Left renal pelvis (tissue), 4 donors: ENCODE results near the gene PSMC5. TPM values are rescaled to one million over a fixed set of nuclear protein-coding genes. Genes with fewer than 3 reads are reported as not detected.
"Not testable (repeated sequence)": the region's sequence is repeated elsewhere in the genome, so short reads cannot be mapped to it uniquely, and the experiment has no call there.

Experiments
- DNase-seq, 4 donors: peaks; one replicate each; pipeline ENCODE4 v3.0.0-alpha.2; 2013; ENCODE audit warnings: low read depth in 4 of 4, low spot score in 3 of 4
- polyA plus RNA-seq, 4 donors: library from polyadenylated mRNA; unstranded; fragments of 120-200 nt; gene quantifications; one replicate each; pipeline ENCODE4 v1.2.1, GENCODE V29; 2013; ENCODE audit not compliant: insufficient read length in 4 of 4

PSMC5 gene
- polyA plus RNA-seq, 4 donors = 122 to 197 (median 173) TPM

DNA sequence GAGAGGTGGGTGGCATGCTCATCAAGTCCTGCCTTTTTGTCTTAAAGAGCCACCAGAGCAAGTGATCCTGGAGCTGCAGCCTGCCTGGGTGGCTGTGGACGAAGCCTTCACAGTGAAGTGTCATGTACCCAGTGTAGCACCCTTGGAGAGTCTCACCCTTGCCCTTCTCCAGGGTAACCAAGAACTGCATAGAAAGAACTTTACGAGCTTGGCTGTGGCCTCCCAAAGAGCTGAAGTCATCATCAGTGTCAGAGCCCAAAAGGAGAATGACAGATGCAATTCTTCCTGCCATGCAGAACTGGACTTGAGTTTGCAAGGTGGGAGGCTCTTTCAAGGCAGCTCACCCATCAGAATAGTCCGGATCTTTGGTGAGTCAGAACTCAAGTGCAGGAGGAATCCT lies 32.0 kb downstream of the PSMC5 start:
- no peak for DNase-seq

DNA sequence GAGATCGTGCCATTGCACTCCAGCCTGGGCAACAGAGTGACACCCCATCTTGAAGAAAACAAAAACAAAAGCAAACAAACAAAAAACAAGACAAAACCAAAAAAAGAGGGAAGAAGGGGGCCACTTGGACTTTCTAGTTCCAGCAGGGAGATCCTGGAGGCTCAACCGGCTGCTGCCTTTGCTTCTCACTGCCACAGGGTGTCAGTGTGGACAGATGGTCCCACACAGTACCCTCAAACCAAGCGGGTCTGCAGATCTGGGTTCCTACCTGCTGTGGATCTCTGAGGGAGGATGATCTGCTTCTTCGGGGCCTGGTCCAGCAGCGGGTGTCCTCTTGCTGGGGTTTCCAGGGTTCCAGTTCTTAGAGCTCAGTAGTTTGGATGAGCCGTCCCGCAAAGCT lies 39.4 kb downstream of the PSMC5 start:
- not testable (repeated sequence) for DNase-seq

DNA sequence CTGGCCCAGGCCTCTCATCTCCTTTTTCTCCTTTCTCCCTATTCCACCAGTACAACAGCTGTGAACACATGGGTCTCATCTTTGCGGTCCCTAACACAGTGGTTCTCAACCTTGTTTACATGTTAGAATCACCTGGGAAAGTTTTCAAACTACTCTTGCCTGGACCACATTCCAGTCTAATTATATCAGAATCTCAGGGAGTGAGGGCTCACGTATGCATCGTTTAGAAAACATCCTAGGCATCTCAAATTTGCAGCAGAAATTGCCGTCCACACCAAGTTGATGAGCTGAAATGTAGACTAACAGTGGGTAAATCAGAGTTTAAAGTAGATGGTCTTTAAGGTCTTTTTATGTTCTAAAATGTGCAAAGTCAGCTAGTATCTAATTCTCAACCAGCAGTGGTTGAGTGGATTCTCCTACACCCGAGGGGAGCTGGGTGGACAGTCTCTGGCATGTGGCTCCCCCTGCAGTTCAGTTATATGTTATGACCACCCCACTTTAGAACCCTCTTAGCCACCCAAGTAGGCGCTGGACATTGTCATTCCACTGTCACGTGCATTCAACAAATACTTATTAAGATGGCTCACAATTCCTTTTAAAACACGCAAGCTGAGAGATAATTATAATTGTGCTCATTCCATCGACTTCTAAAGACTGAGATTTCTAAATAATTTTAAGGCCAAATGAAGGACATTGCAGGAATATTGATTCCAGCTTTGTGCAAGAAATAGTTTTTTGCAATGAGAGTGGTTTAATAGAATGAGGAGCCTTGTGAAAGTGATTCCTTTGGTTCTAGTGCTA lies 42.5 kb downstream of the PSMC5 start:
- DNase-seq = not testable (repeated sequence)

DNA sequence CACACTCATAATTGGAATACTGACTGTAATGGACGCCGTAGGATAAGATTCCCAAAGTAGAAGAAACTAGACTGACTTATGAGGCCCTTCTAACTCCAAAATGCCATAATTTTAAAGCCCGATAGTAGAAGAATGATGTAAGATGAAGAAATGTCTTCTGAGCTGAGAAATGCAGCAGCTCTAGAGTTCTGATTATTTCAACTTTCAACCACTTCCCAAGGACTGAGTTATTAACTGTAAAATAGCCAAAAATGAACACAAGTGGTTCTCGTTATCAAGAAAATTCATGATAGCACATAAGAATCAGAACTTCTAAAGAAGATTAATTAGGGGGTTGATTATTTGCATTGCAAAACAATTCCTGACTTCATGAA lies 43.0 kb downstream of the PSMC5 start:
- DNase-seq = not testable (repeated sequence)

DNA sequence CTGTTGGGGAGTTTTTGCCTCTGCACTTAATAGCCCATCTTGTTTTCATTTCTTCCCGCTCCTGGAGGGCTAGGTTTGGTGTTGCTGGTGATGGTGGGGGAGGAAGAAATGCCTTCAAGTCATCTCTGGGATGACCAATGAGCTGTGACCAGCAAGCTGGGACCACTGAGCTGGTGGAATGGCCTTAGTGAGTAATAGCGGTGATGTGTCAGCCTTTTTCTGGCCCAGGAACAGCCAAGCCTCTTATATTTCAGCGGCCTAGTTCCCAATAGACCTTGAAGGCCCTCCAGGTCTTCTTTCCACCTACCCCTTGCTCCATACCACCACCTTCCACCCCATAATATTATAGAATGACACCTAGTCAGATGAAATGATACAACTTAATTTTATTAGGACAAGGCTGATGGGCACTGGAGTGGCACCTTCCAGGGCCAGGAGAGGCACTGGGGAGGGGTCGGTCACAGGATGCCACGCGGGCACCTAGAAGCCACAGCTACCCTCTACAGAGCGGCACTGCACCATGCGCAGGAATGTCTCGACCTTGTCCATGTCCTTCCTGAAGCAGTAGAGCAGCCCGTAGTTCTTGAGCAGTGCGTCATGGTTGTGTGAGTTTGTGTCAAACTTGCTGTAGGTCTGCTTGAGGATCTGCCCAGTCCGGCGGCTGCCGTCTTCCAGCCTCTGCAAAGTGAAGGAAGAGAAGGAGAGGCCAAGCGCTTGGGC lies 44.6 kb downstream of the PSMC5 start:
- not testable (repeated sequence) for DNase-seq

DNA sequence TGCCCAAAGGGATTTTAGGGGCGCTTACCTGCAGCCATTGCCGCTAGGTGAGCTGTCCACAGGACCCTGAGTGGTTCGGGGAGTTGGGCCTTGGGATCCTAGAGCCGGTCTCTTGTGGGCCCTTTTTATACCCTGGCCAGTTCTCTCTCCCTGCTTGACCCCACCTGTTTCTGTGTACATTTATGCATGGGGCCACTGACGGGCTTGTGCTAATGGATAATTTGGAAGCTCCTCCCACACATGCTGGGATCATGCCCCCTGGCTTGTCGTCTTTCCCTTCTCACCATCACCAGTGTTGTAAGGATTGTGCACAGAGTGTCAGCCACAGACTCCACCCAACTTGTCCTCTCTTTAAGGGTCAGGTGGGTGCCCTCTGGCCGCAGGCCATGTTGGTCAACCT lies 46.3 kb downstream of the PSMC5 start, which contains the start of gene CSH2:
Gene CSH2 (minus strand): TSS at position 101 of the 400 bp plus-strand sequence. CDS start 63 bp downstream, at position 38.
- DNase-seq = not testable (repeated sequence)

DNA sequence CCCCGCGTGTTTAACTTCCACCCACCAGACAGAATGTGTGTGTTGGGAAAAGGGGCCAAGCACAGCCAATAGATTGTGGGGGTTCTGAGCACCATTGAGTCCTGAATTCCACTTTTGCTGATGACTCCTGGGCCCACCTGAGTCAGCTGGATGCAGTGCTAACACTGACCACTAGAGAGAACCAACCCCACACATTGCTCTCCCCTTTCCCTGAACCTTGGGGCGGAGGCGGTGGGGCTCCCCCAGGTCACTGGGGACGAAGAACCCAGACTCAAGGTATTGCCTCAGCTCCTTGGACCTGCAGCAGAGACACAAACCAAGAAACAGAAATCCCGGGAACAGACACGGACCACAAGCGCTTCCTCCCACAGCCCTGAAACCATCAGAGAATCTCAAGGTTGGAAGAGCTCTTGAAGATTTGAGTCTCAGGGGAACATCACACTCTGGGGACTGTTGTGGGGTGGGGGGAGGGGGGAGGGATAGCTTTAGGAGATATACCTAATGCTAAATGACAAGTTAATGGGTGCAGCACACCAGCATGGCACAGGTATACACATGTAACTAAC lies 46.9 kb downstream of the PSMC5 start:
- DNase-seq = not testable (repeated sequence)

DNA sequence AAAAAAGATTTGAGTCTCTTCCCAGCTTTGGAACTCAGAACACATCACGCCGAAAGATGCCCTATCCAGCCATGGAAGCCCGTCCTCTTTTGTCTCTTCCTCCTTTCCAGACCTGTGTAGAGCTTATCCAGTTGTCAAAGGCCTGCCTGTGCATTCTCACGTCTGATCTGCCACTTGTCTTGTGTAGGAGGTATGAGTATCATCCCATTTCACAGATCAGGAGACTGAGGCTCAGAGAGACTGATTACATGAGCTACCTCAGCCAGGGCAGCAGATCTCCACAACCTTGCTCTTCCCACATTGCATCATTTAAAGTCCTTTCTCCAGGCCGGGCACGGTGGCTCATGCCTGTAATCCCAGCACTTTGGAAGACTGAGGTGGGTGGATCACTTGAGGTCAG lies 47.5 kb downstream of the PSMC5 start:
- not testable (repeated sequence) for DNase-seq

DNA sequence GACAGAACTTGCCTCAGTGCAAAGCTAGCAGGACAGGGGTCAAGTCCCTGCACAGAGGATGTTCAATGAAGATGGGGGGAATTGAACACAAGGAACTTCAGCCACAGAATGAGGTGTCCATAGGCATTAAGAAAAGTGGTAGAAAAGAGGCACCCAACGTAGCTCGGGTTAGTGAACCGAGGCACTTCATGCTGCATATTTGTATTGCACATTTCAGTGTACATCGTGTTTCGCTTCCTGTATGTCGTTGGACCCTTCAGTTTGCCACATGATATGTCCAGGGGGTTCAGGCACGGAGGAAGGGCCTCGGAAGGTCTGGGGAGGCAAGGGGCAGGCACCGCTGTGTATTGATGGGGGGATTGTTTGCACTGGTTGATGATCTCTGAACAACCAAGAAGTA lies 51.2 kb downstream of the PSMC5 start:
- DNase-seq = not testable (repeated sequence)

DNA sequence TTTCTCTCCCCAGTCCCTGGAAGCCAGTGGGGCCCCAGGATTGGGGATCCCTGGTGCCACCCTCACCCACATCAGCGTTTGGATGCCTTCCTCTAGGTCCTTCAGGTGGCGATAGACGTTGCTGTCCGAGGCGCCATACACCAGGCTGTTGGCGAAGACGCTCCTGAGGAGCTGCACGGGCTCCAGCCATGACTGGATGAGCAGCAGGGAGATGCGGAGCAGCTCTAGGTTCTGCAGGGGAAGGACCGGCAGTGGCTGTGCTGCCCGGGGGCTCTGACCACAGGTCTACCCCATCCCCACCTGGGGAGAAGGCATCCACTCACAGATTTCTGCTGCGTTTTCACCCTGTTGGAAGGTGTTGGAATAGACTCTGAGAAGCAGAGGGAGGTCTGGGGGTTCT lies 53.5 kb downstream of the PSMC5 start:
- no peak for DNase-seq

DNA sequence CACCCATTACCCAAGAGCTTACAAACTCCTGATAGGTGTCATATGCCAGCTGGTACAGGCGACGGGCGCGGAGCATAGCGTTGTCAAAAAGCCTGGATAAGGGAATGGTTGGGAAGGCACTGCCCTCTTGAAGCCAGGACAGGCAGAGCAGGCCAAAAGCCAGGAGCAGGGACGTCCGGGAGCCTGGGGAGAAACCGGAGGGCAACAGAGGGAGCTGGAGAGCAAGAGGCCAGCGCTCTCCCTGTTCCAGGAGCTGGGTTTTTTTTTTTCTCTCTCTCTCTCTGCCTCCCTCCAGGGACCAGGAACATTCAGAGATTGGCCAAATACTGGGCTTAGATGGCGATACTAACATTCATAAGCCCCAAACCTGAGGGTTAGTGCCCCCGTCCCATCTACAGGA lies 54.1 kb downstream of the PSMC5 start:
- not testable (repeated sequence) for DNase-seq

Other genes starting within 250 kb of the PSMC5 start
- gene TACO1, start 226.5 kb upstream of the PSMC5 start, polyA plus RNA-seq = 10 to 100 TPM; 13.6 to 28.2 (median 25.7) TPM
- gene MAP3K3, start 205.0 kb upstream of the PSMC5 start, polyA plus RNA-seq = 10 to 100 TPM; 27.5 to 40.8 (median 30.4) TPM
- gene LIMD2, start 127.3 kb upstream of the PSMC5 start, polyA plus RNA-seq = 10 to 100 TPM; 20.0 to 37.0 (median 23.2) TPM
- gene STRADA, start 85.6 kb upstream of the PSMC5 start, polyA plus RNA-seq = 10 to 100 TPM; 36.6 to 73.5 (median 44.7) TPM
- 100 to 1,000 TPM in 2 of 4 donors, 10 to 100 TPM in 2; 60.3 to 120 (median 105) TPM for gene CCDC47, start 53.8 kb upstream of the PSMC5 start, polyA plus RNA-seq
- gene DDX42, start 53.3 kb upstream of the PSMC5 start, polyA plus RNA-seq = 100 to 1,000 TPM; 155 to 200 (median 186) TPM
- gene FTSJ3, start 232 bp downstream of the PSMC5 start, polyA plus RNA-seq = 10 to 100 TPM; 40.5 to 83.2 (median 59.9) TPM
- 10 to 100 TPM; 42.7 to 61.0 (median 55.5) TPM for gene SMARCD2, start 15.3 kb downstream of the PSMC5 start, polyA plus RNA-seq
- under 1 TPM in 2 of 4 donors, not detected in 2; 0.17 to 0.90 TPM for gene CSH2, start 46.2 kb downstream of the PSMC5 start, polyA plus RNA-seq
- not detected for gene GH2, start 54.5 kb downstream of the PSMC5 start, polyA plus RNA-seq
- 1 to 10 TPM in 1 of 4 donors, not detected in 3; 2.7 TPM for gene CSH1, start 69.1 kb downstream of the PSMC5 start, polyA plus RNA-seq
- not detected for gene CSHL1, start 83.8 kb downstream of the PSMC5 start, polyA plus RNA-seq
- gene GH1, start 91.4 kb downstream of the PSMC5 start, polyA plus RNA-seq = not detected
- gene CD79B, start 104.9 kb downstream of the PSMC5 start, polyA plus RNA-seq = 1 to 10 TPM; 1.2 to 3.5 (median 2.7) TPM
- gene SCN4A, start 145.5 kb downstream of the PSMC5 start, polyA plus RNA-seq = 1 to 10 TPM in 2 of 4 donors, under 1 TPM in 2; 0.67 to 1.5 (median 1.1) TPM
- 1 to 10 TPM; 1.2 to 3.9 (median 3.1) TPM for gene PRR29, start 170.9 kb downstream of the PSMC5 start, polyA plus RNA-seq
- 10 to 100 TPM; 21.7 to 27.7 (median 26.7) TPM for gene ICAM2, start 193.2 kb downstream of the PSMC5 start, polyA plus RNA-seq